Measurements from ENCODE around the gene ODF2L.

- no peak for TF ChIP-seq ZNF8 (CRISPR knock-in tag; IDR thresholded peaks at IDR 0.05)
- no peak for TF ChIP-seq ZC3H10 (CRISPR knock-in tag; IDR thresholded peaks at IDR 0.05)
- TF ChIP-seq ZFP30 (CRISPR knock-in tag; IDR thresholded peaks at IDR 0.05), result no peak
- TF ChIP-seq ISL1 (CRISPR knock-in tag; IDR thresholded peaks at IDR 0.05), result no peak
- TF ChIP-seq RARB (CRISPR knock-in tag; IDR thresholded peaks at IDR 0.05), result no peak
- no peak for TF ChIP-seq PATZ1 (CRISPR knock-in tag; IDR thresholded peaks at IDR 0.05; ENCODE audit: borderline replicate concordance)
- TF ChIP-seq SNAI2 (CRISPR knock-in tag; IDR thresholded peaks at IDR 0.05), result no peak
- no peak for TF ChIP-seq CREB5 (CRISPR knock-in tag; IDR thresholded peaks at IDR 0.05; ENCODE audit: low read depth)
- TF ChIP-seq ARNTL (CRISPR knock-in tag; IDR thresholded peaks at IDR 0.05; ENCODE audit: borderline replicate concordance, low read depth), result no peak
- no peak for TF ChIP-seq ZFP3 (CRISPR knock-in tag; IDR thresholded peaks at IDR 0.05)
Measured at GRCh38 chr1:86324130-86324822, 71.8 kb downstream of the ODF2L start.

All from SK-N-SH treated with all-trans-retinoic acid at 6 μM for 48 hours (cell line).